Stimulated activated CD4-positive, alpha-beta T cell treated with anti-CD3 and anti-CD28 coated beads, Interleukin-1b, Interleukin-23, amount 100 ng/mL, for 24 hours (primary cell): ENCODE data around the gene KATNAL2.

Experiments used
- DNase-seq, 4 experiments: peaks; one replicate each; pipeline ENCODE4 v3.0.0-alpha.2; 2020; ENCODE audit warnings: low read depth in 4 of 4, low spot score in 1 of 4

KATNAL2 gene

GRCh38 chr18:47110492-47111274 lies 193.3 kb downstream of the KATNAL2 start:
- no peak for DNase-seq

- DNase-seq, result no peak
These were observed 196.6 kb downstream of the KATNAL2 start for GRCh38 chr18:47113796-47114540.

GRCh38 chr18:47115205-47115604 lies 197.8 kb downstream of the KATNAL2 start:
- no peak for DNase-seq

- DNase-seq, result no peak
These were observed 201.6 kb downstream of the KATNAL2 start for GRCh38 chr18:47118981-47119380.

- DNase-seq, result no peak
These were observed 203.0 kb downstream of the KATNAL2 start for GRCh38 chr18:47120428-47120827.

- no peak for DNase-seq
These were observed 203.7 kb downstream of the KATNAL2 start for GRCh38 chr18:47121146-47121545.

- DNase-seq, result no peak
These were observed 223.9 kb downstream of the KATNAL2 start for GRCh38 chr18:47141289-47141688.

- DNase-seq, result no peak
These were observed 225.8 kb downstream of the KATNAL2 start for GRCh38 chr18:47143153-47143552.

- DNase-seq, result no peak
These were observed 226.6 kb downstream of the KATNAL2 start for GRCh38 chr18:47143899-47144485.

GRCh38 chr18:47146206-47146605 lies 228.8 kb downstream of the KATNAL2 start:
- no peak for DNase-seq

GRCh38 chr18:47149457-47150028 lies 232.1 kb downstream of the KATNAL2 start:
- DNase-seq, result no peak

- peak; percentile 57 to 78 (median 72) for DNase-seq
These were observed 232.8 kb downstream of the KATNAL2 start, which contains the start of gene HDHD2 for GRCh38 chr18:47150029-47150823. Gene HDHD2 (minus strand): TSS chr18:47150500. CDS start chr18:47136439, 14,061 bp downstream.

GRCh38 chr18:47150824-47151366 lies 233.5 kb downstream of the KATNAL2 start:
- no peak for DNase-seq

GRCh38 chr18:47151439-47151838 lies 234.0 kb downstream of the KATNAL2 start:
- no peak for DNase-seq
